Pericardium fibroblast (primary cell): Measurements from ENCODE around the gene CHPT1. TPM values are rescaled to one million over a fixed set of nuclear protein-coding genes. Genes with fewer than 3 reads are reported as not detected.

Source experiments
- total RNA-seq: library from RNA; depleted of rRNA; stranded (reverse); fragments of >200 nt; gene quantifications from 2 replicates; pipeline ENCODE4 v1.2.3, GENCODE V29; 2015

Gene CHPT1
- total RNA-seq, result 35.1 and 49.1 TPM in 2 replicates

GRCh38 chr12:101697197-101697929, at the start of gene CHPT1:
Gene CHPT1 (plus strand): TSS chr12:101697640. CDS start chr12:101697862, 222 bp downstream.

GRCh38 chr12:101738920-101739665, 41.7 kb downstream of the CHPT1 start, which contains the start of gene SYCP3:
Gene SYCP3 (minus strand): TSS chr12:101739462. CDS start chr12:101737935, 1,527 bp downstream.

Other genes with a start within 250 kb of the CHPT1 start
- gene SPIC, start 222.3 kb upstream of the CHPT1 start, total RNA-seq, result not detected in 2 replicates
- gene MYBPC1, start 102.7 kb upstream of the CHPT1 start, total RNA-seq, result 0.09 TPM in 1 of 2 replicates, not detected in the other
- gene SYCP3, start 41.8 kb downstream of the CHPT1 start, total RNA-seq, result not detected in 2 replicates
- 7.3 and 18.1 TPM in 2 replicates for gene GNPTAB, start 133.3 kb downstream of the CHPT1 start, total RNA-seq
- 3.4 and 8.5 TPM in 2 replicates for gene DRAM1, start 179.9 kb downstream of the CHPT1 start, total RNA-seq